Amniotic stem cell (primary cell): Measurements from ENCODE around the gene ELK4.
"Not testable (repeated sequence)": the region's sequence is repeated elsewhere in the genome, so short reads cannot be mapped to it uniquely, and the experiment has no call there.

ENCODE experiments used
- DNase-seq: peaks from one replicate; lab custom pipeline; 2025; lab: John Stamatoyannopoulos, UW

ELK4 gene

GRCh38 chr1:205664399-205665017 is 32.7 kb upstream of the ELK4 start:
- no peak for DNase-seq

- DNase-seq: no peak
These were observed 31.6 kb upstream of the ELK4 start for GRCh38 chr1:205663286-205663936.

- DNase-seq: no peak
These were observed 31.0 kb upstream of the ELK4 start for GRCh38 chr1:205662791-205663190.

GRCh38 chr1:205662135-205662738 is 30.4 kb upstream of the ELK4 start:
- DNase-seq: no peak

GRCh38 chr1:205661429-205662134 is 29.8 kb upstream of the ELK4 start:
- no peak for DNase-seq

- DNase-seq: no peak
These were observed 28.6 kb upstream of the ELK4 start for GRCh38 chr1:205660361-205660760.

GRCh38 chr1:205658943-205659581 is 27.3 kb upstream of the ELK4 start:
- DNase-seq: peak; percentile 10

GRCh38 chr1:205656236-205656635 is 24.4 kb upstream of the ELK4 start:
- no peak for DNase-seq

- no peak for DNase-seq
These were observed 21.2 kb upstream of the ELK4 start for GRCh38 chr1:205652984-205653383.

- no peak for DNase-seq
These were observed 18.4 kb upstream of the ELK4 start for GRCh38 chr1:205650241-205650640.

- no peak for DNase-seq
These were observed 13.7 kb upstream of the ELK4 start for GRCh38 chr1:205645519-205645918.

GRCh38 chr1:205642679-205643307 is 11.0 kb upstream of the ELK4 start:
- DNase-seq: no peak

- no peak for DNase-seq
These were observed 7.8 kb upstream of the ELK4 start for GRCh38 chr1:205639567-205639966.

GRCh38 chr1:205637854-205638468 is 6.2 kb upstream of the ELK4 start:
- no peak for DNase-seq

- no peak for DNase-seq
These were observed 4.9 kb upstream of the ELK4 start for GRCh38 chr1:205636732-205637131.

- DNase-seq: not testable (repeated sequence)
These were observed 4.3 kb upstream of the ELK4 start for GRCh38 chr1:205636138-205636530.

- DNase-seq: no peak
These were observed 1.7 kb upstream of the ELK4 start for GRCh38 chr1:205633421-205633976.

- DNase-seq: no peak
These were observed 908 bp upstream of the ELK4 start for GRCh38 chr1:205632669-205633169.

- peak; percentile 52 for DNase-seq
These were observed 622 bp downstream of the ELK4 start for GRCh38 chr1:205631010-205631767.

- no peak for DNase-seq
These were observed 1.2 kb downstream of the ELK4 start for GRCh38 chr1:205630651-205631009.
